ENCODE results near the gene IFNAR2. TPM values are rescaled to one million over a fixed set of nuclear protein-coding genes. Genes with fewer than 3 reads are reported as not detected.

Gene IFNAR2
- total RNA-seq, 1 experiment from 2014 or later, result 12.3 TPM

GRCh38 chr21:33268737-33269441 lies 39.2 kb downstream of the IFNAR2 start:
- ATAC-seq (peak; percentile 76), DNase-seq (ENCODE audit: low read depth, low spot score) (peak; percentile 90)
- Histone ChIP-seq H3K4me1 (ENCODE audit: control insufficient read depth in 1 of 2, insufficient read depth in 2 of 2, low read length in 2 of 2) (peaks cover 15 to 34% of the 10 kb centered on the region in 2 experiments), H3K4me3 (replicated peaks in 1 of 2; ENCODE audit: low read depth in 1 of 2, low read length in 2 of 2) (no peak overlapping the region), H3K27me3 (ENCODE audit: insufficient read depth, low read length) (no peaks in the 10 kb centered on the region), H3K9me2 (ENCODE audit: insufficient read depth) (no peaks in the 10 kb centered on the region), H4K20me1 (ENCODE audit: insufficient read depth) (0 out of 2 replicates have a peak, but pooled peaks cover 4% of the 10 kb centered on the region), H3K4me2 (ENCODE audit: low read length) (peak overlapping the region; percentile 28), H3K36me3 (ENCODE audit: control insufficient read depth in 1 of 2, insufficient read depth in 2 of 2, low read length in 2 of 2) (no peaks in the 10 kb centered on the region), H3K27ac (ENCODE audit: low read depth, low read length) (no peak overlapping the region), H3K9me3 (ENCODE audit: control insufficient read depth in 1 of 2, insufficient read depth in 1 of 2, low read depth in 1 of 2, low read length in 2 of 2) (no peaks in the 10 kb centered on the region), H2AFZ (ENCODE audit: low read depth, low read length, poor library complexity, severe bottlenecking) (no peak overlapping the region), H3K79me2 (ENCODE audit: insufficient read depth, low read length) (no peaks in the 10 kb centered on the region), H3K9ac (ENCODE audit: low read length) (no peak overlapping the region)
- ChIA-PET RAD21 (ENCODE audit: low non-redundant PET in 1 of 2, low total read pairs in 2 of 2, uncharacterized antibody in 2 of 2, unreplicated experiment in 2 of 2) (no interaction called here), POLR2A (no interaction called here), CTCF (interaction anchor here (0.7 kb wide), 1 partner anchor 139 kb away, joined by 4 read pairs; no protein-coding TSS in a partner anchor)
- no TSS peak for BruUV-seq (replicated peaks)
- intact Hi-C loops (cut with micrococcal nuclease), result no loop called here
- TF ChIP-seq, protein P1, sequence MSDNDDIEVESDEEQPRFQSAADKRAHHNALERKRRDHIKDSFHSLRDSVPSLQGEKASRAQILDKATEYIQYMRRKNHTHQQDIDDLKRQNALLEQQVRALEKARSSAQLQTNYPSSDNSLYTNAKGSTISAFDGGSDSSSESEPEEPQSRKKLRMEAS (IDR thresholded peaks at IDR 0.05), result peak; percentile 98
- TF ChIP-seq FOSL1 (IDR thresholded peaks at IDR 0.05; ENCODE audit: low read depth) (peak; percentile 31; the same call in 1 of the 2 replicates), ZFX (IDR thresholded peaks at IDR 0.05) (no peak), SRF (IDR thresholded peaks at IDR 0.05; ENCODE audit: low read depth) (no peak), CTCF (IDR thresholded peaks at IDR 0.05 in 2 of 3, conservative IDR thresholded peaks at IDR 0.05 in 1 of 3; ENCODE audit: borderline replicate concordance in 1 of 3, insufficient read depth in 1 of 3, low read depth in 2 of 3, low read length in 2 of 3) (peak in 2 of 3 experiments; percentile 21 to 27; a peak in 1 of 6 replicates), SIN3A (IDR thresholded peaks at IDR 0.05; ENCODE audit: low read depth) (peak; percentile 94), ZNF274 (IDR thresholded peaks at IDR 0.05; ENCODE audit: low read depth, low read length) (no peak), YY1 (IDR thresholded peaks at IDR 0.05; ENCODE audit: extremely low read depth, insufficient replicate concordance, low read depth, low read length) (no peak), POLR2AphosphoS5 (IDR thresholded peaks at IDR 0.05; ENCODE audit: low read depth, low read length) (peak; percentile 71), REST (IDR thresholded peaks at IDR 0.05; ENCODE audit: low read depth) (no peak), SP1 (IDR thresholded peaks at IDR 0.05; ENCODE audit: low read depth) (peak; percentile 74; the same call in 1 of the 2 replicates), CEBPB (IDR thresholded peaks at IDR 0.05; ENCODE audit: low read depth) (peak; percentile 40; the same call in 1 of the 2 replicates), EZH2phosphoT487 (IDR thresholded peaks at IDR 0.05; ENCODE audit: borderline replicate concordance) (no peak), ATF3 (IDR thresholded peaks at IDR 0.05) (no peak), EZH2 (IDR thresholded peaks at IDR 0.05) (no peak), JUND (IDR thresholded peaks at IDR 0.05) (peak; percentile 60), RAD21 (IDR thresholded peaks at IDR 0.05; ENCODE audit: low read depth) (peak; percentile 28; the same call in 1 of the 2 replicates), EGR1 (IDR thresholded peaks at IDR 0.05; ENCODE audit: low read depth) (no peak), POLR2A (IDR thresholded peaks at IDR 0.05; ENCODE audit: borderline replicate concordance, extremely low read depth, insufficient read depth, insufficient read length) (no peak), TCF7L2 (IDR thresholded peaks at IDR 0.05; ENCODE audit: borderline replicate concordance, extremely low read depth, insufficient read depth, insufficient read length) (no peak)
